Osteocyte (in vitro differentiated cells): ENCODE measurements around the gene WAC. TPM values are rescaled to one million over a fixed set of nuclear protein-coding genes. Genes with fewer than 3 reads are reported as not detected.
"Not testable (repeated sequence)": the region's sequence is repeated elsewhere in the genome, so short reads cannot be mapped to it uniquely, and the experiment has no call there.

ENCODE experiments used
- DNase-seq: peaks from one replicate; pipeline ENCODE4 v3.0.0; 2021; ENCODE audit warnings: mixed read lengths; ENCODE audit not compliant: unreplicated experiment; ENCODE audit errors: extremely low spot score
- H3K27ac Mint-ChIP-seq: one replicate; pipeline ENCODE4 v1.8.0; 2021; ENCODE audit warnings: mild to moderate bottlenecking, mixed read lengths; ENCODE audit not compliant: unreplicated experiment
- H3K27me3 Mint-ChIP-seq: one replicate; pipeline ENCODE4 v1.8.0; 2021; ENCODE audit warnings: mixed read lengths; ENCODE audit not compliant: unreplicated experiment
- H3K36me3 Mint-ChIP-seq: one replicate; pipeline ENCODE4 v1.8.0; 2021; ENCODE audit warnings: mixed read lengths; ENCODE audit not compliant: unreplicated experiment
- H3K4me1 Mint-ChIP-seq: one replicate; pipeline ENCODE4 v1.8.0; 2021; ENCODE audit warnings: mixed read lengths; ENCODE audit not compliant: unreplicated experiment
- H3K4me3 Mint-ChIP-seq: one replicate; pipeline ENCODE4 v1.8.0; 2021; ENCODE audit warnings: mild to moderate bottlenecking, moderate library complexity, mixed read lengths; ENCODE audit not compliant: unreplicated experiment
- H3K9me3 Mint-ChIP-seq: one replicate; pipeline ENCODE4 v1.8.0; 2021; ENCODE audit warnings: mixed read lengths; ENCODE audit not compliant: unreplicated experiment
- CTCF ChIP-seq: fragments of 200-600 bp; sonication (generic); IDR thresholded peaks from 2 replicates; pipeline ENCODE4 v1.5.0; 2021; ENCODE audit warnings: antibody characterized with exemption, mild to moderate bottlenecking, moderate library complexity
- total RNA-seq: library from RNA; stranded (reverse); gene quantifications from 2 replicates; pipeline ENCODE4 v1.2.1, GENCODE V29; 2021

WAC gene
- total RNA-seq, 1 donor from 2014 or later = 110 TPM

- Mint-ChIP-seq H3K36me3 (peaks cover 18% of the 10 kb centered on the region), H3K27ac (no peak overlapping the region), H3K4me3 (no peak overlapping the region), H3K9me3 (no peaks in the 10 kb centered on the region), H3K4me1 (peaks cover 64% of the 10 kb centered on the region), H3K27me3 (no peaks in the 10 kb centered on the region)
- DNase-seq = no peak
- TF ChIP-seq CTCF = no peak
These were observed 32.0 kb downstream of the WAC start for GRCh38 chr10:28564905-28565304.

GRCh38 chr10:28566458-28567015, 33.6 kb downstream of the WAC start:
- no peak for DNase-seq
- Mint-ChIP-seq H3K4me1 (peaks cover 63% of the 10 kb centered on the region), H3K27ac (peak overlapping the region; percentile 60), H3K4me3 (no peak overlapping the region), H3K27me3 (no peaks in the 10 kb centered on the region), H3K36me3 (peaks cover 22% of the 10 kb centered on the region), H3K9me3 (no peaks in the 10 kb centered on the region)
- no peak for TF ChIP-seq CTCF

- Mint-ChIP-seq H3K27ac (peak overlapping the region; percentile 14), H3K36me3 (peaks cover 14% of the 10 kb centered on the region), H3K27me3 (no peaks in the 10 kb centered on the region), H3K4me1 (peaks cover 58% of the 10 kb centered on the region), H3K9me3 (no peaks in the 10 kb centered on the region), H3K4me3 (no peak overlapping the region)
- no peak for TF ChIP-seq CTCF
- DNase-seq = no peak
These were observed 36.7 kb downstream of the WAC start for GRCh38 chr10:28569506-28570159.

- H3K9me3 Mint-ChIP-seq = no peaks in the 10 kb centered on the region
- no peak overlapping the region for H3K27ac Mint-ChIP-seq
- H3K36me3 Mint-ChIP-seq = peaks cover 13% of the 10 kb centered on the region
- no peaks in the 10 kb centered on the region for H3K27me3 Mint-ChIP-seq
- no peak overlapping the region for H3K4me3 Mint-ChIP-seq
- no peak for TF ChIP-seq CTCF
- peaks cover 58% of the 10 kb centered on the region for H3K4me1 Mint-ChIP-seq
- DNase-seq = no peak
These were observed 37.7 kb downstream of the WAC start for GRCh38 chr10:28570598-28570997.

GRCh38 chr10:28571265-28571664, 38.3 kb downstream of the WAC start:
- Mint-ChIP-seq H3K27me3 (no peaks in the 10 kb centered on the region), H3K9me3 (no peaks in the 10 kb centered on the region), H3K4me1 (peaks cover 52% of the 10 kb centered on the region), H3K36me3 (peaks cover 13% of the 10 kb centered on the region), H3K27ac (no peak overlapping the region), H3K4me3 (no peak overlapping the region)
- no peak for DNase-seq
- TF ChIP-seq CTCF = no peak

GRCh38 chr10:28574214-28574613, 41.3 kb downstream of the WAC start:
- not testable (repeated sequence) for H3K27me3 Mint-ChIP-seq, H3K9me3 Mint-ChIP-seq, DNase-seq, H3K27ac Mint-ChIP-seq, H3K4me3 Mint-ChIP-seq
- Mint-ChIP-seq H3K4me1 (peaks cover 45% of the 10 kb centered on the region), H3K36me3 (peaks cover 15% of the 10 kb centered on the region)
